RWPE1 (cell line): ENCODE measurements around the gene TSPAN4.

Experiments
- CTCF ChIA-PET: fragments of 350-600 bp; sonication (Branson Sonifier 250); formaldehyde crosslinking; extraction: SDS; loops from one replicate; lab custom pipeline; 2021; lab: Yijun Ruan, JAX
- POLR2A ChIA-PET: fragments of 400-600 bp; formaldehyde crosslinking; extraction: SDS; loops from one replicate; lab custom pipeline; 2020; ENCODE audit warnings: antibody characterized with exemption; ENCODE audit not compliant: low non-redundant PET; lab: Yijun Ruan, JAX
- DNase-seq: peaks from one replicate; pipeline ENCODE4 v3.0.0; 2012; ENCODE audit warnings: low spot score
- H3K27ac ChIP-seq: fragments of 450-650 bp; 2 replicates; pipeline ENCODE4 v1.5.1; 2017
- TF ChIP-seq, protein P1 (sequence below): fragments of 450-650 bp; conservative IDR thresholded peaks from 2 replicates; pipeline ENCODE4 v1.5.1; 2017; ENCODE audit warnings: low read depth, mild to moderate bottlenecking

Gene TSPAN4

DNA sequence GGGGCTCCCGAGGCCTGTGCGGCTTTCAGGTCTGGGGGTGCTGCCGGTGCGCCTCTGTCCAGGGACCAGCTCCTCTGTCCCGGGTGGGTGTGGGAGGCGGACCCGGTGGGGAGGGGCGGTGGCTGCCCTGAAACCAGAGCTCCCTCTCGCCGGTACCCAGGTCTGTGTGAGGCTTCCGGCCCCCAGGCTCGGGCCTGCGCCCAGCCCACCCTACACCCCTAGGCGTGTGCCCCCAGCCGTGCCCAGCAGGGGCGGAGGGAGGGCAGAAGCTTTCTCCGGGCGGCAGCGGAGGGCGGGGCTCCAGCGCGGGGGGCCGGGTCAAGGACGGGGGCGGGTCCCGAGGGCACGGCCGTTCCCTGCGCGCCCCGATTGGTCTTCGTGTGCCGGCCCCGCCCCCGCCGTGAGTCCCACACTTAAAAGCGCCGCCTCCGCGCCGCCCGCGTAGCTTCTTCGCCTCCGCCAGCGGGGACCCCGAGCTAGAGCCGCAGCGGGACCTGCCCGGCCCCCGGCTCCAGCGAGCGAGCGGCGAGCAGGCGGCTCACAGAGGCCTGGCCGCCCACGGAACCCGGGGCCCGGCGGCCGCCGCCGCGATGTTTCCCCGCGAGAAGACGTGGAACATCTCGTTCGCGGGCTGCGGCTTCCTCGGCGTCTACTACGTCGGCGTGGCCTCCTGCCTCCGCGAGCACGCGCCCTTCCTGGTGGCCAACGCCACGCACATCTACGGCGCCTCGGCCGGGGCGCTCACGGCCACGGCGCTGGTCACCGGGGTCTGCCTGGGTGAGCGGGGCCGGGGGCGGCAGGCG lies 23.3 kb upstream of the TSPAN4 start:
- ChIA-PET POLR2A (interaction anchor here (0.7 to 1.6 kb wide), 9 partner anchors 10 to 48 kb away, joined by 3 to 10 read pairs (median 4); partner anchors contain the start of genes CD151, POLR2L, RPLP2 and TSPAN4), CTCF (interaction anchor here (0.7 to 0.8 kb wide), 2 partner anchors 15 to 232 kb away, joined by 3 read pairs; no protein-coding TSS in a partner anchor)
- peak overlapping the region; percentile 97 for H3K27ac ChIP-seq
- DNase-seq: peak; percentile 82
- TF ChIP-seq, protein P1, sequence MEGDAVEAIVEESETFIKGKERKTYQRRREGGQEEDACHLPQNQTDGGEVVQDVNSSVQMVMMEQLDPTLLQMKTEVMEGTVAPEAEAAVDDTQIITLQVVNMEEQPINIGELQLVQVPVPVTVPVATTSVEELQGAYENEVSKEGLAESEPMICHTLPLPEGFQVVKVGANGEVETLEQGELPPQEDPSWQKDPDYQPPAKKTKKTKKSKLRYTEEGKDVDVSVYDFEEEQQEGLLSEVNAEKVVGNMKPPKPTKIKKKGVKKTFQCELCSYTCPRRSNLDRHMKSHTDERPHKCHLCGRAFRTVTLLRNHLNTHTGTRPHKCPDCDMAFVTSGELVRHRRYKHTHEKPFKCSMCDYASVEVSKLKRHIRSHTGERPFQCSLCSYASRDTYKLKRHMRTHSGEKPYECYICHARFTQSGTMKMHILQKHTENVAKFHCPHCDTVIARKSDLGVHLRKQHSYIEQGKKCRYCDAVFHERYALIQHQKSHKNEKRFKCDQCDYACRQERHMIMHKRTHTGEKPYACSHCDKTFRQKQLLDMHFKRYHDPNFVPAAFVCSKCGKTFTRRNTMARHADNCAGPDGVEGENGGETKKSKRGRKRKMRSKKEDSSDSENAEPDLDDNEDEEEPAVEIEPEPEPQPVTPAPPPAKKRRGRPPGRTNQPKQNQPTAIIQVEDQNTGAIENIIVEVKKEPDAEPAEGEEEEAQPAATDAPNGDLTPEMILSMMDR: no peak

DNA sequence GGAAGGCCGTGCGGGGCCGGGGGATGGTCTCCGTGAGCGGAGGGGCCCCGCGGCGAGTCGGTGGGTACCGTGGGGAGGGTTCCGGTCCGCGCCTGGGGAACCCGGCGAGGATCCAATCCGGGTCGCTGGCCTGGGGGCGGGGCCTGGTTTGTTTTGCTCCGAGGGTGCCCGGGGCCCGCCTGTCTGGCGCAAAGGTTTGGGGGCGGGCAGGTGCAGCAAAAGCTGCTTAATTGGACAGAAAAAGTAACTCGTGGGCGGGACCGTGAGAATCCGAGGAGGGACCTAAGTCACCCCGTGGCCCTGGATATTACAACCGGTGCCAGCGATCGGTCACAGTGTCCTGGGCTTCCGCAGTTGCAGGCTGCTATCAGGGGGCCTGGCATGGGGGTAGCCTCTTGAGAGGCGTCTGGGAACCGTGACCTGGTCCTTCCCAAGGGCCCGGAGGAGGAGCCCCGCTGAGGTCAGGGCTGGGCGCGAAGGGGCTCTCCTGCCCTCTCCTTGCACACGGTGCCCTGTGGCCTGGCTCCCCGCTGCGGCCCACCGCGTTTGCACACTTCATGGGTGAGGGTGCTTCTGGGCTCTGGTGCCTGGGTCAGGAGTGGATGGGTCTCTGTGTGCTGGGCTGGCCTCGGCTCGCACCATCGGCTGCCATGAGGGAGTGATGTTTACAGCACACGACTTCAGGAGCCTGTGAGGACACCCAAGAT lies 22.6 kb upstream of the TSPAN4 start:
- TF ChIP-seq, protein P1: no peak
- ChIA-PET POLR2A (interaction anchor here (1.3 to 1.6 kb wide), 4 partner anchors 11 to 22 kb away, joined by 3 to 10 read pairs (median 6); partner anchors contain the start of genes POLR2L, RPLP2 and TSPAN4), CTCF (interaction anchor here (0.8 kb wide), 1 partner anchor 232 kb away, joined by 3 read pairs; no protein-coding TSS in a partner anchor)
- H3K27ac ChIP-seq: peak overlapping the region; percentile 97
- DNase-seq: peak; percentile 72

DNA sequence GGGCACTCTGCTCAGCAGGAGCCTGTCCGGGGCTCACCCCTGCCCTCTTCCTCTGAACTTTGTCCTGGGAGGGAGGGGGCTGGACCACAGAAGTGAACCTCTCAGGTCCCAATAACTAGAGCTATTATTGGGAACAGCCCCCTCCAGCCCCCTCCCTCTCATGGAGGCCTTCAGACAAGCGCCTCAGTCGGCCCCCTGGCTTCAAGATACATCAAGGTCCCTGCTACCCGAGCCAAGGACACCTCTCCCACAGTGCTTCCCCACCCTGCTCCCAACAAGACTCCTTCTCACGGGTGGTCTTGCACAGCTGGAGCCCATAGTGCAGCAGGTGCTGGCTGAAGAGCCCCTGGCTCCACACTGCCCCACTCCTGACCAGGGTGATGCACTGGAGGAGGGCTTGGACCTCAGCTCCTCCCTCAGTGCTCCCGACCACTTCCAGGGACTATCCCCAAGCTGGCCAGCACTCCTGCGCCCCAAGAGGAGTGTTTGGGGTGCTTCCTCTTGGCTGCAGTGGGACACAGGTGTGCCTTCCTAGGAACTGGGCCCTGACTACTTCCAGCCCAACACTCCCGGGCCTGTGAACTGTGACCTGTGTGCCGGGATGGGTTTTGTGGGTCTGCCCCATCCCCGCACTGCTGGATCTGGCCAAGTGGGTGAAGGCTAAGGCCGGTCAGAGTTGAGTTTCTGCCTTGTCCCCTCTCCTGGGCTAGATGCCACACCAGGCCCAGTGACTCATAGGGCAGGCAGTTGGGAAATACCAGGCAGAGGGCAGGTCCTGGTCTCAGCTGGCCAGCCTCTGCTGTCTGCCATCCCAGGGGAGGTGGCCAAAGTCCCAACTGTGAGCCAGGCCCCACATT lies 21.8 kb upstream of the TSPAN4 start:
- TF ChIP-seq, protein P1: no peak
- DNase-seq: no peak
- CTCF ChIA-PET: no interaction called here
- peak overlapping the region; percentile 97 for H3K27ac ChIP-seq
- POLR2A ChIA-PET: interaction anchor here (1.5 to 2.0 kb wide), 2 partner anchors 17 kb away, joined by 3 to 6 read pairs; no protein-coding TSS in a partner anchor

DNA sequence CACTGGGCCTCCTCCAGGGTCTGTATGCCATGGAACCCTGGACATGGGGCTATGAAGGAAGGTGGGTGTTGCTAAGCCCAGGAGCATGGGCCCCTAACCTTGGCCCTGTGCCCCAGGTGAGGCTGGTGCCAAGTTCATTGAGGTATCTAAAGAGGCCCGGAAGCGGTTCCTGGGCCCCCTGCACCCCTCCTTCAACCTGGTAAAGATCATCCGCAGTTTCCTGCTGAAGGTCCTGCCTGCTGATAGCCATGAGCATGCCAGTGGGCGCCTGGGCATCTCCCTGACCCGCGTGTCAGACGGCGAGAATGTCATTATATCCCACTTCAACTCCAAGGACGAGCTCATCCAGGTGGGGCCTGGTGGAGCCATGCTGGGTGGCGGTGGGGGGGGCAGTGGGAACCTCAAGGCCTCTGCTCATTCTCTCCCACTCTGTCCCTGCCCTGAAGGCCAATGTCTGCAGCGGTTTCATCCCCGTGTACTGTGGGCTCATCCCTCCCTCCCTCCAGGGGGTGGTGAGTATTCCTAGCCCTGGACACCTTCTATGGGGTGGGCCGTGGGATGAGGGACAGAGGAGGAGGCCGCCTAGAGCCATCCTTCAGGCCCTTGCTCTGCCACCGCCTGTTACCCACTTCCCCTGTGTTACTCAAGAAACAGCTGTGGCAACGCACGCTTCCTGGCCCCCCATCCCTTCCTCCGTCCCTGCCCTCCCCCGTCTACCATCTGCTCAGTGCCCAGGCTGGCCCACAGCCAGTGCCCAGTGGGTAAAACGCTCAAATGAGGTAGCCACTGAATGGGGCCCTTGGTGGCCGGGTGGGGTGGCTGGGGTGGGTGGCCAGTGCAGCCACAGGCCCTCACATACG lies 20.9 kb upstream of the TSPAN4 start:
- TF ChIP-seq, protein P1: no peak
- DNase-seq: no peak
- ChIA-PET POLR2A (interaction anchor here (0.6 to 2.0 kb wide), 3 partner anchors 13 to 21 kb away, joined by 3 to 6 read pairs (median 3); partner anchors contain the start of genes POLR2L and TSPAN4), CTCF (no interaction called here)
- peak overlapping the region; percentile 97 for H3K27ac ChIP-seq

DNA sequence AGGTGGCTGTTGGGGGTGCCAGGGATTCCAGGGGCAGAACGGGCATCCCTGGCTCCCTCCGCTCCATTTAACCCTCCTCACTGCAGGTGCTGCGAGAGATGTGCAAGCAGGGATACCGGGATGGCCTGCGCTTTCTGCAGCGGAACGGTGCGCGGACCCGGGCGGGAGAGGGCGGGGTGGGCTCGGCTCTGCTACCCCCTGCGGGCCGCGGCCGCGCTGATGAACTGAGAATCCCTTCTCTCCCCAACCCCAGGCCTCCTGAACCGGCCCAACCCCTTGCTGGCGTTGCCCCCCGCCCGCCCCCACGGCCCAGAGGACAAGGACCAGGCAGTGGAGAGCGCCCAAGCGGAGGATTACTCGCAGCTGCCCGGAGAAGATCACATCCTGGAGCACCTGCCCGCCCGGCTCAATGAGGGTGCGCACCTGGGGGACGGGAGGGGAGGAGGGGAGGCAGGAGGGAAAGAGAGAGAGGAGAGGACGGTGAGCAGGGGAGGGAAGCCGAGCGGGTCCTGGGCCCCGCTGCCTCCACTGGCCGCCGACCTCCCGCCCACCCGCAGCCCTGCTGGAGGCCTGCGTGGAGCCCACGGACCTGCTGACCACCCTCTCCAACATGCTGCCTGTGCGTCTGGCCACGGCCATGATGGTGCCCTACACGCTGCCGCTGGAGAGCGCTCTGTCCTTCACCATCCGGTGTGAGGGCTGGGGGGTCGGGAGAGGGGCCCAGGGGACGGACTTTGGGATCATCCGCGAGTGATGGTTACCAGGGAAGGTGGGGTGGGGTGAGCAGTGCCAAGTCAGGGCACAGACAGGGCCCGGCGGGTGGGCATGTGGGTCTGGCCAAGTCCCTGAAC lies 19.0 kb upstream of the TSPAN4 start:
- H3K27ac ChIP-seq: peak overlapping the region; percentile 97
- POLR2A ChIA-PET: interaction anchor here (0.7 kb wide), 1 partner anchor 12 kb away, joined by 8 read pairs; no protein-coding TSS in a partner anchor
- CTCF ChIA-PET: no interaction called here
- DNase-seq: no peak
- TF ChIP-seq, protein P1: no peak
